ENCODE data around the gene LSAMP.

The LSAMP gene

DNA sequence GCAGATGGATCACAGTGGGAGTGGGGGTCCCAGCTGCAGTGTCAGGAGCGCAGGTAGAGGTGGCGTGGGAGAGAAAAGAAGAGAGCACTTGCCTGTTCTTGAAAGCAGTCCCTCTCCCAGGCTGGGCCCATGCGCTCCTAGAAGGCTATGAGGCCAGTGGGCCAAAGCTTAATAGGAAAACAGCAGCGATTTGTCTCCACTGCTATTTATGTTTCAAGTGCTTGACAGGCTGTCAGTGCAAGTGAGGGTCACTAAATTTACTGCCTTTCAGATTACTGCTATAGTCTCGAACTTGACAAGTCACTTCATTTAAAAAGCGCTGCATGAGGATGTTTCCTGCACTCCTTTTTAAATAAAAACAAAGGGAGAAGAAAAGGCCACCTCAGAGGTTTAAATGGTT, 582.4 kb downstream of the LSAMP start:
- TF ChIP-seq, protein P1, sequence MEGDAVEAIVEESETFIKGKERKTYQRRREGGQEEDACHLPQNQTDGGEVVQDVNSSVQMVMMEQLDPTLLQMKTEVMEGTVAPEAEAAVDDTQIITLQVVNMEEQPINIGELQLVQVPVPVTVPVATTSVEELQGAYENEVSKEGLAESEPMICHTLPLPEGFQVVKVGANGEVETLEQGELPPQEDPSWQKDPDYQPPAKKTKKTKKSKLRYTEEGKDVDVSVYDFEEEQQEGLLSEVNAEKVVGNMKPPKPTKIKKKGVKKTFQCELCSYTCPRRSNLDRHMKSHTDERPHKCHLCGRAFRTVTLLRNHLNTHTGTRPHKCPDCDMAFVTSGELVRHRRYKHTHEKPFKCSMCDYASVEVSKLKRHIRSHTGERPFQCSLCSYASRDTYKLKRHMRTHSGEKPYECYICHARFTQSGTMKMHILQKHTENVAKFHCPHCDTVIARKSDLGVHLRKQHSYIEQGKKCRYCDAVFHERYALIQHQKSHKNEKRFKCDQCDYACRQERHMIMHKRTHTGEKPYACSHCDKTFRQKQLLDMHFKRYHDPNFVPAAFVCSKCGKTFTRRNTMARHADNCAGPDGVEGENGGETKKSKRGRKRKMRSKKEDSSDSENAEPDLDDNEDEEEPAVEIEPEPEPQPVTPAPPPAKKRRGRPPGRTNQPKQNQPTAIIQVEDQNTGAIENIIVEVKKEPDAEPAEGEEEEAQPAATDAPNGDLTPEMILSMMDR (IDR thresholded peaks at IDR 0.05; ENCODE audit: extremely low read depth, missing control alignments) = no peak
- DNase-seq (ENCODE audit: low spot score) = no peak

DNA sequence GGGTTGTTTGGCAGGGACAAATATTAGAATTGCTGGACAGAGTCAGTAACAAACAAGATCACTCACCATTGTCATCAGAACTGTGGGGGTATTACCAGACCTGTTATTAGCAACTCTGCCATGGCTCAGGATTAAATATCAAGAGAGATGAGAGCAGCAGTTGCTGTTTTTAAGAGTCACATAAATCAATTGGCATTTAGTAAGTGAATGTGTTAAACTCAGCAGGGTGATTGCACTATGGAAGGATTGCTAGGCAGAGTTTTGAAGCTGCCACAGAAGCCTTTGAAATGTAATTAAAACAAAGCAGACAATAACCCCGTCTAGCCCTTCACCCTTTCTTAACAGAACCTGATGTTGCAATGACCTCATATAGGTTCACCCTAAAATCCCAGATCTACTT, 583.2 kb downstream of the LSAMP start:
- TF ChIP-seq, protein P1 (IDR thresholded peaks at IDR 0.05; ENCODE audit: extremely low read depth, missing control alignments) = no peak
- no peak for DNase-seq (ENCODE audit: low spot score)

DNA sequence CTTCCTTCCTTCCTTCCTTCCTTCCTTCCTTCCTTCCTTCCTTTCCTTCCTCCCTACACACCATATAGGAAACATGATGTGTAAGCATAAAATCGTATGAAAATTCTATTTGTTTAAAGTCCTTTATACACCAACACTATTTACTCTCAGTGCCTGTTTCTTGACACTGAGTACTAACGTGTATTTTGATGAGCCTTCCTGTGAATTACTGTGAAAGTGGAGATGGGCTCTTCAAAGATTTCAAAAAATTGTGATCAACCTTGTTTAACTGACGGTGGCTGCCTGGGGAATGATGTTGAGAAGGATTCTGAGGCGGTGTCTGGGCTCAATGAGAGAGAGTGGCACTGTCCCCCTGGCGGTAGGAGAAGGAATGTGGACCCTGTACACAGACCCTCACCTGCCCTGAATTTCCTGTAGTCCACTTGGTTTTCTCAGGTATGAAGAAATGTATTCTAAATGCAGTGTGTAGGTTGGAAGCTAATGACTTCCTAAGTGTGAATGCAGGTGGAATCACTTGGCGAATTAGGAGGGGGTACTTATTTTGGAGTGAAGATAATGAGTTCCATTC, 584.0 kb downstream of the LSAMP start:
- DNase-seq (ENCODE audit: low spot score) = no peak
- TF ChIP-seq, protein P1 (IDR thresholded peaks at IDR 0.05; ENCODE audit: extremely low read depth, missing control alignments) = no peak

DNA sequence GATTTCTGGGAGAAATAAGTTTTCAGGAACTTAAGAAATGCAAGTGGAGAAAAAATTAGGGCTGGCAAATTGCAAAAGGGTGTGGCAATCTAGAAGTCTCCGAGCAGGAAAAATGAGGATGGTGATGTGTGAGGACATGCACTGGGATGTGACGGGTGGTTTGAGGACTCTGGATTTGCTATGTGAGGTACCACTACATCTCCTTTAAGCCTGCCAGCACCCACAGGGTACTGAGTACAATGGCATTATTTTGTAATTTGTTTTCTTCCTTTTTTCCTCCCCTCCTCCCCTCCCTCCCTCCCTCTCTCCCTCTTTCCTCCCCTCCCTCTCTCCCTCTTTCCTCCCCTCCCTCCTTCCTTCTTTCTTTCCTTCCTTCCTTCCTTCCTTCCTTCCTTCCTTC, 584.5 kb downstream of the LSAMP start:
- TF ChIP-seq, protein P1 (IDR thresholded peaks at IDR 0.05; ENCODE audit: extremely low read depth, missing control alignments) = no peak
- DNase-seq (ENCODE audit: low spot score) = no peak

DNA sequence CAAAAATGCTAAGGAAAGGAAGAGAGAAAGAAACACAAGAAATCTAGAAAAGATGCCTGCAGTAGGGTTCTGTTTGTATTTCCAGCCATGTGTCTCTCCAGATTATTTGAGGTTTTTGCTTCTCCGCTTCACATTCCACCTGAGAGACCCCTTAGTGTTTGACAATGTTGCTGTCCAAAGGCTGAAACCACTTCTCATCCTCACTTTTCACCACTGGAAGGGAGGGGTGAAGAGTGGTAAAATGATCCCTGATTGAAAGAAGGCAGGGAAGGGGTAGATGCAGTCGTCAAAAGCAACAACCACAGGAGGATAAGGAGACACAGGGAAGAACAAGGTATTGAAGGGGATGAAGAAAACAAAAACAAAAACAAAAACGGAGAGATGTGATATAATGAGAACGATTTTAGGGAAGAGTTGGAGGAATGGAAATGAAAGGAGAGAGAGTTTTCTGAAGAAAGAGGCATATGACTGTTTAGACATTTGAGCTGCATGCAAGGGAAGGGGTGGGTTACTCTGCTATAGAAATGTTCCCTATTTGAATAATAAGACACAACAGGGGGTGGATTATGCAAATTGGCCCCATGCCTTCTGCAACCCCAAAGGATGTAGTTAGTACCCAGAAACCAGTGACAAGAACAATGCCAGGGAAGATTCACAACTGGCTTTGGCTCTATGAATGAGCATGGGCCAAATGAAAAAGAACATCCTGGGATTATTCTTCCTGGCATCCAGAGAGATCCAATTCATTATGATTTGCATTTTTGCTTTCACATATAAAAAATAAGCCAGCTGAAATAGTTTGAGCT, 586.1 kb downstream of the LSAMP start:
- TF ChIP-seq, protein P1 (IDR thresholded peaks at IDR 0.05; ENCODE audit: extremely low read depth, missing control alignments) = no peak
- no peak for DNase-seq (ENCODE audit: low spot score)

DNA sequence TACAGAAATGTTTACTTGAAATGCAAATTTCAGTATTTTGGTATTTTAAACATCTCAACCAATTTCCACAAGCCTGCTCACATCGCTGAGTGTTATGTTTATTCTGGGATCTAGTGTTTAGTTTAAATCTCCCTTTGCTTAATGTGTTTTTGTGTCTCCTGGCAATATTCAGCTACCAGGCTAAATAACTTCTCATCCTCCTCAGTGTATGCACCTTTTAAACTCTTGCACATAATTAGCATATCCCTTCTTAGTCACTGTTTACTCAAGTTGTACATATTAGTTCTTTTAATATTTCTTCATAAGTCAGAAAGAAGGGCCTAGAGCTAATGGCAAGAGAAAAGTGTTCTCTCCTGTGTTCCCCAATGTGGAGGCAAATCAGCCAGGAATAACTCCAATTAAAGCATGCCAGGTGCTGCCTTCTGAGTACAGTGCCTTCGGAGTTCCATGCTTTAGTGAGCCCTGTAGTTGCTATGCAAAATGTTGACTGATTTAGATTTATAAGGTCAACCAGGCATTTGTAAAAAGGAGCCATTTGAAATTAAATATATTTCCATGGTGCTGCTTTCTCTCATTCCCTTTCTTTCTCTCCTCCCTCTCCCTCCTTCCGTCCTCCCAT, 587.7 kb downstream of the LSAMP start:
- TF ChIP-seq, protein P1 (IDR thresholded peaks at IDR 0.05; ENCODE audit: extremely low read depth, missing control alignments) = no peak
- no peak for DNase-seq (ENCODE audit: low spot score)

DNA sequence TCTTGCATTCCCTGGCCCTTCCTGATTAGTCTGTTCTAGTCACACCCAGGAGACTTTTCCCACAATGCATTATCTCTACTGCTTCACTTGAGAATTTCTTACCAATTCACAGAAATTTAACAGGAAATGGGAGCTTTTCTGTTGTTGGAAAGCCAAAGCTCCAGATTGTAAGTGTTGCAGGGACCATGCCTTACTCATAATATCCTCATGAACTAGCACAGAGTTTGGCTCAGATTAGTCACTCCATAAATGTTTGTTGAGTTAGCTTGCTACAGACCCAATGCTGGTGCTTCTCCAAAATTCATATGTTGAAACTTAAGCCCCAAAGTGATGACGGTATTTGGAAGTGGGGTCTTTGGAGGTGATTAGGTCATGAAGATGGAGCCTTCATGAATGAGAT, 589.4 kb downstream of the LSAMP start:
- TF ChIP-seq, protein P1 (IDR thresholded peaks at IDR 0.05; ENCODE audit: extremely low read depth, missing control alignments) = no peak
- DNase-seq (ENCODE audit: low spot score) = no peak

All from GM20000 (cell line).